DND-41 (cell line): ENCODE data around the gene PAK1.

Source experiments
- ATAC-seq: fragments of 200-7000 bp; cut with Tn5 transposase; 3 replicates; pipeline ENCODE4 v1.9.1; 2021; ENCODE audit warnings: low read depth; ENCODE audit not compliant: insufficient read depth
- DNase-seq: peaks from one replicate; pipeline ENCODE4 v3.0.0-alpha.2; 2020
- H2AFZ ChIP-seq: 2 replicates; pipeline ENCODE4 v1.6.0; 2012; ENCODE audit warnings: low read depth, low read length
- H3K27ac ChIP-seq: 2 replicates; pipeline ENCODE4 v1.5.1; 2012; ENCODE audit warnings: low read length, inconsistent platforms
- H3K27me3 ChIP-seq: fragments of 200-600 bp; sonication (generic); 2 replicates; pipeline ENCODE4 v1.6.0; 2012; ENCODE audit warnings: low read length, mild to moderate bottlenecking, inconsistent platforms; ENCODE audit not compliant: insufficient read depth, poor library complexity
- H3K36me3 ChIP-seq: 2 replicates; pipeline ENCODE4 v1.5.1; 2012; ENCODE audit warnings: low read length, inconsistent platforms; ENCODE audit not compliant: insufficient read depth
- H3K4me1 ChIP-seq: 2 replicates; pipeline ENCODE4 v1.5.1; 2012; ENCODE audit warnings: mild to moderate bottlenecking, low read length; ENCODE audit not compliant: insufficient read depth
- H3K4me2 ChIP-seq: 2 replicates; pipeline ENCODE4 v1.6.0; 2012; ENCODE audit warnings: mild to moderate bottlenecking, moderate library complexity, low read length, inconsistent platforms; ENCODE audit not compliant: insufficient read depth
- H3K4me3 ChIP-seq, 2 experiments: fragments of 200-600 bp in 1 of 2; shearing (Covaris generic) in 1 of 2; 2 replicates each; pipeline ENCODE4 v1.5.1; 2012 to 2016; ENCODE audit warnings: inconsistent platforms in 2 of 2, low read length in 2 of 2, mild to moderate bottlenecking in 2 of 2, low read depth in 1 of 2, moderate library complexity in 1 of 2
- H3K79me2 ChIP-seq: 2 replicates; pipeline ENCODE4 v1.6.0; 2012; ENCODE audit warnings: low read length, inconsistent platforms; ENCODE audit not compliant: insufficient read depth
- H3K9ac ChIP-seq: 2 replicates; pipeline ENCODE4 v1.6.0; 2012; ENCODE audit warnings: low read depth, mild to moderate bottlenecking, inconsistent platforms, low read length, moderate library complexity
- H3K9me3 ChIP-seq: 2 replicates; pipeline ENCODE4 v1.5.1; 2012; ENCODE audit warnings: low read length, moderate library complexity, mild to moderate bottlenecking, inconsistent platforms; ENCODE audit not compliant: insufficient read depth, severe bottlenecking
- H4K20me1 ChIP-seq: 2 replicates; pipeline ENCODE4 v1.6.0; 2012; ENCODE audit warnings: low read length; ENCODE audit not compliant: insufficient read depth
- CTCF ChIP-seq: IDR thresholded peaks from 2 replicates; pipeline ENCODE4 v1.5.1; 2012; ENCODE audit warnings: borderline replicate concordance, low read length, moderate library complexity, mild to moderate bottlenecking; ENCODE audit not compliant: poor library complexity, severe bottlenecking; ENCODE audit errors: extremely low read depth
- EZH2 ChIP-seq: IDR thresholded peaks from 3 replicates; pipeline ENCODE4 v1.6.1; 2012; ENCODE audit warnings: borderline replicate concordance, low read depth, mild to moderate bottlenecking, moderate library complexity, low read length, inconsistent platforms; ENCODE audit not compliant: severe bottlenecking

Gene PAK1

GRCh38 chr11:77515063-77515462, 41.2 kb upstream of the PAK1 start:
- H3K36me3 ChIP-seq, result no peaks in the 10 kb centered on the region
- ATAC-seq, result no peak

GRCh38 chr11:77512092-77512491, 38.2 kb upstream of the PAK1 start:
- DNase-seq (no peak), ATAC-seq (no peak)
- no peak overlapping the region for H3K27ac ChIP-seq
- no peak overlapping the region for H2AFZ ChIP-seq
- no peak overlapping the region for H3K9ac ChIP-seq
- H3K4me1 ChIP-seq, result no peaks in the 10 kb centered on the region
- H3K27me3 ChIP-seq, result no peaks in the 10 kb centered on the region
- no peak for TF ChIP-seq EZH2
- TF ChIP-seq CTCF, result no peak
- no peak overlapping the region for H3K4me3 ChIP-seq
- H3K79me2 ChIP-seq, result no peaks in the 10 kb centered on the region
- H3K4me2 ChIP-seq, result no peak overlapping the region
- H4K20me1 ChIP-seq, result no peaks in the 10 kb centered on the region
- H3K36me3 ChIP-seq, result no peaks in the 10 kb centered on the region
- no peaks in the 10 kb centered on the region for H3K9me3 ChIP-seq

More at GRCh38 chr11:77515063-77515462, 41.2 kb upstream of the PAK1 start:
- TF ChIP-seq CTCF, result no peak
- no peak for TF ChIP-seq EZH2
- Histone ChIP-seq H3K79me2 (no peaks in the 10 kb centered on the region), H3K4me1 (no peaks in the 10 kb centered on the region), H4K20me1 (no peaks in the 10 kb centered on the region), H3K9me3 (no peaks in the 10 kb centered on the region), H3K27ac (no peak overlapping the region), H2AFZ (no peak overlapping the region), H3K4me3 (no peak overlapping the region), H3K9ac (no peak overlapping the region), H3K27me3 (no peaks in the 10 kb centered on the region), H3K4me2 (no peak overlapping the region)
- DNase-seq, result no peak

GRCh38 chr11:77510851-77511250, 37.0 kb upstream of the PAK1 start:
- H3K79me2 ChIP-seq, result no peaks in the 10 kb centered on the region
- no peak overlapping the region for H3K27ac ChIP-seq
- DNase-seq, result no peak
- H2AFZ ChIP-seq, result no peak overlapping the region
- no peaks in the 10 kb centered on the region for H3K36me3 ChIP-seq
- no peaks in the 10 kb centered on the region for H4K20me1 ChIP-seq
- ATAC-seq, result no peak
- no peak overlapping the region for H3K4me3 ChIP-seq
- H3K4me1 ChIP-seq, result no peaks in the 10 kb centered on the region
- no peaks in the 10 kb centered on the region for H3K9me3 ChIP-seq
- no peak overlapping the region for H3K4me2 ChIP-seq
- TF ChIP-seq CTCF (no peak), EZH2 (no peak)
- H3K9ac ChIP-seq, result no peak overlapping the region
- H3K27me3 ChIP-seq, result no peaks in the 10 kb centered on the region

GRCh38 chr11:77510095-77510494, 36.2 kb upstream of the PAK1 start:
- DNase-seq (no peak), ATAC-seq (no peak)
- H3K4me3 ChIP-seq, result no peak overlapping the region
- H3K4me2 ChIP-seq, result no peak overlapping the region
- no peak overlapping the region for H3K27ac ChIP-seq
- no peak overlapping the region for H3K9ac ChIP-seq
- H3K9me3 ChIP-seq, result no peaks in the 10 kb centered on the region
- H2AFZ ChIP-seq, result no peak overlapping the region
- no peak for TF ChIP-seq EZH2
- no peak for TF ChIP-seq CTCF
- H3K27me3 ChIP-seq, result no peaks in the 10 kb centered on the region
- no peaks in the 10 kb centered on the region for H3K79me2 ChIP-seq
- H3K4me1 ChIP-seq, result no peaks in the 10 kb centered on the region
- no peaks in the 10 kb centered on the region for H3K36me3 ChIP-seq
- H4K20me1 ChIP-seq, result no peaks in the 10 kb centered on the region
